Astrocyte (in vitro differentiated cells and primary cell): ENCODE data around the gene IGFN1. TPM values are rescaled to one million over a fixed set of nuclear protein-coding genes. Genes with fewer than 3 reads are reported as not detected.

Experiments
- DNase-seq: peaks from one replicate; pipeline ENCODE4 v3.0.0-alpha.2; 2010; ENCODE audit warnings: low read depth
- FAIRE-seq: peaks from 2 replicates; lab custom pipeline; 2011; peaks lifted over from hg19 to GRCh38; lab: Jason Lieb, UNC
- H2AFZ ChIP-seq: 2 replicates; pipeline ENCODE4 v1.6.0; 2012; ENCODE audit warnings: low read depth, low read length, inconsistent platforms
- H3K27ac ChIP-seq: 2 replicates; pipeline ENCODE4 v1.5.1; 2011; ENCODE audit warnings: low read depth, low read length, inconsistent platforms
- H3K27me3 ChIP-seq: 2 replicates; pipeline ENCODE4 v1.6.0; 2011; ENCODE audit warnings: low read length, inconsistent platforms; ENCODE audit not compliant: insufficient read depth
- H3K36me3 ChIP-seq: 2 replicates; pipeline ENCODE4 v1.5.1; 2011; ENCODE audit warnings: low read length, inconsistent platforms; ENCODE audit not compliant: insufficient read depth
- H3K4me1 ChIP-seq: 2 replicates; pipeline ENCODE4 v1.5.1; 2011; ENCODE audit warnings: low read length, inconsistent platforms; ENCODE audit not compliant: insufficient read depth
- H3K4me2 ChIP-seq: 2 replicates; pipeline ENCODE4 v1.6.0; 2012; ENCODE audit warnings: low read length, inconsistent platforms
- H3K4me3 ChIP-seq: 2 replicates; pipeline ENCODE4 v1.5.1; 2011; ENCODE audit warnings: low read depth, mild to moderate bottlenecking, low read length, inconsistent platforms; ENCODE audit not compliant: insufficient read depth
- H3K79me2 ChIP-seq: 2 replicates; pipeline ENCODE4 v1.6.0; 2012; ENCODE audit warnings: mild to moderate bottlenecking, low read length, inconsistent platforms; ENCODE audit not compliant: insufficient read depth
- H3K9ac ChIP-seq: 2 replicates; pipeline ENCODE4 v1.6.0; 2012; ENCODE audit warnings: mild to moderate bottlenecking, low read length, inconsistent platforms
- H3K9me3 ChIP-seq: 2 replicates; pipeline ENCODE4 v1.5.1; 2012; ENCODE audit warnings: low read depth, mild to moderate bottlenecking, low read length, inconsistent platforms; ENCODE audit not compliant: insufficient read depth
- H4K20me1 ChIP-seq: 2 replicates; pipeline ENCODE4 v1.6.0; 2012; ENCODE audit warnings: low read length, inconsistent platforms; ENCODE audit not compliant: insufficient read depth
- H3K27ac Mint-ChIP-seq: one replicate; pipeline ENCODE4 v1.8.0; 2021; ENCODE audit warnings: mild to moderate bottlenecking, mixed read lengths; ENCODE audit not compliant: unreplicated experiment
- H3K27me3 Mint-ChIP-seq: one replicate; pipeline ENCODE4 v1.8.0; 2021; ENCODE audit warnings: low read depth, mixed read lengths; ENCODE audit not compliant: unreplicated experiment
- H3K36me3 Mint-ChIP-seq: one replicate; pipeline ENCODE4 v1.8.0; 2021; ENCODE audit warnings: low read depth, mixed read lengths; ENCODE audit not compliant: unreplicated experiment
- H3K4me1 Mint-ChIP-seq: one replicate; pipeline ENCODE4 v1.8.0; 2021; ENCODE audit warnings: low read depth, mixed read lengths; ENCODE audit not compliant: unreplicated experiment
- H3K4me3 Mint-ChIP-seq: one replicate; pipeline ENCODE4 v1.8.0; 2021; ENCODE audit warnings: mild to moderate bottlenecking, moderate library complexity, mixed read lengths; ENCODE audit not compliant: unreplicated experiment
- H3K9me3 Mint-ChIP-seq: one replicate; pipeline ENCODE4 v1.8.0; 2021; ENCODE audit warnings: mild to moderate bottlenecking, mixed read lengths; ENCODE audit not compliant: unreplicated experiment
- EZH2 ChIP-seq: IDR thresholded peaks from 2 replicates; pipeline ENCODE4 v1.6.1; 2012; ENCODE audit warnings: mild to moderate bottlenecking, low read length, inconsistent platforms; ENCODE audit not compliant: insufficient read depth
- total RNA-seq: library from RNA; stranded (reverse); gene quantifications from 2 replicates; pipeline ENCODE4 v1.2.1, GENCODE V29; 2021
- TF ChIP-seq, protein P1 (sequence below): IDR thresholded peaks from 2 replicates; pipeline ENCODE4 v1.5.1; 2011; ENCODE audit warnings: low read depth, mild to moderate bottlenecking, inconsistent platforms, low read length, moderate library complexity; ENCODE audit not compliant: insufficient read depth

IGFN1 gene
- total RNA-seq, 1 donor from 2014 or later: 0.02 TPM

DNA sequence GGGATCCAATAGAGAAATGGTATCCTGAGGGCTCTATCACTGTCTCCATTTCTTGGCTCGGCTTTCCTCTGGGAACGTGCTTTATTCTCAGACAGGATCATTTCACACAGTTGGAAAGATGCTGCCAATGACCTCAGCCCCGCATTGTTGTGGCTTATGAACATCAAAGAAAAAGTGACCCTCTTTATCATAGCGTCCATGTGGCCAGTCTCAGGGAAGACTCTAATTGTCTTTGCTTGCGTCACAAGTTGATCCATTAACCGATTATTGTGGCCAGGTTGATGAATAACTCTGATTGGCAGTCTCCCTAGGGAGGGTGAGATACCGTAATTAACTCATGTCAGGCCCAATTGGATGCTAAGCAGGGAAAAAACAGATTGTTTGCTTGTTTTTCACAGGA lies 26.0 kb upstream of the IGFN1 start:
- no peak overlapping the region for H2AFZ ChIP-seq
- Mint-ChIP-seq H3K36me3 (no peaks in the 10 kb centered on the region), H3K27me3 (peaks cover 9% of the 10 kb centered on the region), H3K4me1 (no peaks in the 10 kb centered on the region), H3K4me3 (no peak overlapping the region), H3K9me3 (no peaks in the 10 kb centered on the region), H3K27ac (no peak overlapping the region)
- H3K79me2 ChIP-seq: no peaks in the 10 kb centered on the region
- H3K4me2 ChIP-seq: no peak overlapping the region
- H3K9me3 ChIP-seq: no peaks in the 10 kb centered on the region
- TF ChIP-seq EZH2: no peak
- TF ChIP-seq, protein P1, sequence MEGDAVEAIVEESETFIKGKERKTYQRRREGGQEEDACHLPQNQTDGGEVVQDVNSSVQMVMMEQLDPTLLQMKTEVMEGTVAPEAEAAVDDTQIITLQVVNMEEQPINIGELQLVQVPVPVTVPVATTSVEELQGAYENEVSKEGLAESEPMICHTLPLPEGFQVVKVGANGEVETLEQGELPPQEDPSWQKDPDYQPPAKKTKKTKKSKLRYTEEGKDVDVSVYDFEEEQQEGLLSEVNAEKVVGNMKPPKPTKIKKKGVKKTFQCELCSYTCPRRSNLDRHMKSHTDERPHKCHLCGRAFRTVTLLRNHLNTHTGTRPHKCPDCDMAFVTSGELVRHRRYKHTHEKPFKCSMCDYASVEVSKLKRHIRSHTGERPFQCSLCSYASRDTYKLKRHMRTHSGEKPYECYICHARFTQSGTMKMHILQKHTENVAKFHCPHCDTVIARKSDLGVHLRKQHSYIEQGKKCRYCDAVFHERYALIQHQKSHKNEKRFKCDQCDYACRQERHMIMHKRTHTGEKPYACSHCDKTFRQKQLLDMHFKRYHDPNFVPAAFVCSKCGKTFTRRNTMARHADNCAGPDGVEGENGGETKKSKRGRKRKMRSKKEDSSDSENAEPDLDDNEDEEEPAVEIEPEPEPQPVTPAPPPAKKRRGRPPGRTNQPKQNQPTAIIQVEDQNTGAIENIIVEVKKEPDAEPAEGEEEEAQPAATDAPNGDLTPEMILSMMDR: no peak
- no peaks in the 10 kb centered on the region for H3K36me3 ChIP-seq
- no peaks in the 10 kb centered on the region for H3K4me1 ChIP-seq
- H3K27ac ChIP-seq: no peak overlapping the region
- no peak for FAIRE-seq
- peaks cover 29% of the 10 kb centered on the region for H3K27me3 ChIP-seq
- no peaks in the 10 kb centered on the region for H4K20me1 ChIP-seq
- no peak overlapping the region for H3K9ac ChIP-seq
- DNase-seq: no peak
- no peak overlapping the region for H3K4me3 ChIP-seq

GRCh38 chr1:201167041-201167991 lies 23.3 kb upstream of the IGFN1 start:
- H3K79me2 ChIP-seq: no peaks in the 10 kb centered on the region
- H3K4me1 ChIP-seq: peaks cover 3% of the 10 kb centered on the region
- Mint-ChIP-seq H3K4me1 (peaks cover 3% of the 10 kb centered on the region), H3K27ac (no peak overlapping the region), H3K27me3 (peaks cover 5% of the 10 kb centered on the region), H3K4me3 (no peak overlapping the region), H3K36me3 (peaks cover 2% of the 10 kb centered on the region), H3K9me3 (no peaks in the 10 kb centered on the region)
- no peak overlapping the region for H3K27ac ChIP-seq
- no peak overlapping the region for H3K4me2 ChIP-seq
- no peaks in the 10 kb centered on the region for H3K36me3 ChIP-seq
- DNase-seq (no peak), FAIRE-seq (no peak)
- TF ChIP-seq, protein P1: no peak
- H3K4me3 ChIP-seq: no peak overlapping the region
- H2AFZ ChIP-seq: no peak overlapping the region
- H3K9me3 ChIP-seq: no peaks in the 10 kb centered on the region
- peaks cover 21% of the 10 kb centered on the region for H3K27me3 ChIP-seq
- H4K20me1 ChIP-seq: no peaks in the 10 kb centered on the region
- no peak overlapping the region for H3K9ac ChIP-seq

DNA sequence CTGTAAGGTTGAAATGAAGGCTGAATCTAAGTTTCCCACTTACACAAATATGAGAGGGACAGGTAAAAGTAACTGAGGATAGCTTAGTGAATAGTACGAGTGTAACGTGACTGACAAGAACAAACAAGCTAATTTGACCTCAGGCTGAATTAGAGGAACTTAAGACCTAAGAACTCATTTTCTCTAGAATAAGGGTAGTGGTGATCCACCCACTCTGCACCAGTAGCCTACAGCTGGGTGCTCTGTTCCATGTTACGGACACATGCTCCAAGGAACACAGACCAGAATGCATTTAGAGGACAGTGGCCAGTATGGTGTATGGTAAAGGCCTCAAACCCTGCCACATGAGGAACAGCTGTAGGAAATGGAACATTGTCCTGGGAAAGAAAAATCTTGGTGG lies 21.4 kb upstream of the IGFN1 start:
- no peak overlapping the region for H3K27ac ChIP-seq
- H3K9ac ChIP-seq: no peak overlapping the region
- H4K20me1 ChIP-seq: no peaks in the 10 kb centered on the region
- H3K79me2 ChIP-seq: no peaks in the 10 kb centered on the region
- DNase-seq (no peak), FAIRE-seq (no peak)
- no peak overlapping the region for H3K4me2 ChIP-seq
- peaks cover 3% of the 10 kb centered on the region for H3K4me1 Mint-ChIP-seq
- no peak overlapping the region for H3K27ac Mint-ChIP-seq
- H3K36me3 Mint-ChIP-seq: peaks cover 2% of the 10 kb centered on the region
- no peaks in the 10 kb centered on the region for H3K36me3 ChIP-seq
- peaks cover 1% of the 10 kb centered on the region for H3K9me3 Mint-ChIP-seq
- H3K4me1 ChIP-seq: peaks cover 3% of the 10 kb centered on the region
- peaks cover 14% of the 10 kb centered on the region for H3K27me3 ChIP-seq
- no peak overlapping the region for H3K4me3 Mint-ChIP-seq
- no peak overlapping the region for H3K4me3 ChIP-seq
- no peak overlapping the region for H2AFZ ChIP-seq
- H3K27me3 Mint-ChIP-seq: peaks cover 8% of the 10 kb centered on the region
- H3K9me3 ChIP-seq: no peaks in the 10 kb centered on the region
- TF ChIP-seq, protein P1: no peak
- no peak for TF ChIP-seq EZH2
